GM08714 (cell line): ENCODE results near the gene TRAM2.

Source experiments
- H3K4me3 ChIP-seq: fragments of 200-500 bp; sonication (Bioruptor generic); 2 replicates; pipeline ENCODE4 v1.5.1; 2014; ENCODE audit warnings: mild to moderate bottlenecking, low read length, inconsistent platforms
- ZNF274 ChIP-seq: IDR thresholded peaks from 2 replicates; pipeline ENCODE4 v1.6.1; 2012; ENCODE audit warnings: mild to moderate bottlenecking, low read depth, low read length

TRAM2 gene

GRCh38 chr6:52580905-52581304 lies 4.0 kb upstream of the TRAM2 start:
- no peak overlapping the region for H3K4me3 ChIP-seq
- no peak for TF ChIP-seq ZNF274

GRCh38 chr6:52579006-52579660 lies 2.3 kb upstream of the TRAM2 start:
- H3K4me3 ChIP-seq, result no peak overlapping the region
- no peak for TF ChIP-seq ZNF274

GRCh38 chr6:52577778-52578463 lies 1.1 kb upstream of the TRAM2 start:
- H3K4me3 ChIP-seq, result peak overlapping the region; percentile 88
- TF ChIP-seq ZNF274, result no peak

- TF ChIP-seq ZNF274, result no peak
- H3K4me3 ChIP-seq, result peak overlapping the region; percentile 63; the same call in 1 of the 2 replicates
Measured at GRCh38 chr6:52576392-52577021, 353 bp downstream of the TRAM2 start.

GRCh38 chr6:52576054-52576391 lies 837 bp downstream of the TRAM2 start:
- peak overlapping the region; percentile 63; the same call in 1 of the 2 replicates for H3K4me3 ChIP-seq
- TF ChIP-seq ZNF274, result no peak

- no peak for TF ChIP-seq ZNF274
- peak overlapping the region; percentile 63; the same call in 1 of the 2 replicates for H3K4me3 ChIP-seq
Measured at GRCh38 chr6:52575502-52575892, 1.4 kb downstream of the TRAM2 start.

- H3K4me3 ChIP-seq, result peak overlapping the region; percentile 43; the same call in 1 of the 2 replicates
- no peak for TF ChIP-seq ZNF274
Measured at GRCh38 chr6:52574709-52575501, 2.0 kb downstream of the TRAM2 start.

GRCh38 chr6:52573295-52573694 lies 3.6 kb downstream of the TRAM2 start:
- H3K4me3 ChIP-seq, result no peak overlapping the region
- no peak for TF ChIP-seq ZNF274

- no peak overlapping the region for H3K4me3 ChIP-seq
- no peak for TF ChIP-seq ZNF274
Measured at GRCh38 chr6:52572536-52572935, 4.3 kb downstream of the TRAM2 start.

- H3K4me3 ChIP-seq, result no peak overlapping the region
- TF ChIP-seq ZNF274, result no peak
Measured at GRCh38 chr6:52571099-52571755, 5.6 kb downstream of the TRAM2 start.

GRCh38 chr6:52570291-52570700 lies 6.6 kb downstream of the TRAM2 start:
- no peak overlapping the region for H3K4me3 ChIP-seq
- no peak for TF ChIP-seq ZNF274

GRCh38 chr6:52568320-52568719 lies 8.5 kb downstream of the TRAM2 start:
- H3K4me3 ChIP-seq, result no peak overlapping the region
- TF ChIP-seq ZNF274, result no peak

- no peak for TF ChIP-seq ZNF274
- no peak overlapping the region; the same call in 1 of the 2 replicates for H3K4me3 ChIP-seq
Measured at GRCh38 chr6:52566853-52567279, 10.0 kb downstream of the TRAM2 start.

GRCh38 chr6:52566201-52566600 lies 10.7 kb downstream of the TRAM2 start:
- H3K4me3 ChIP-seq, result no peak overlapping the region; the same call in 1 of the 2 replicates
- no peak for TF ChIP-seq ZNF274
